Activated CD4-positive, alpha-beta T cell treated with anti-CD3 and anti-CD28 coated beads, Interleukin-2, amount 50 U/mL, for 24 hours (primary cell): ENCODE data around the gene CLN5.
"Not testable (repeated sequence)": the region's sequence is repeated elsewhere in the genome, so short reads cannot be mapped to it uniquely, and the experiment has no call there.

ENCODE experiments used
- DNase-seq, 2 donors: peaks; one replicate each; pipeline ENCODE4 v3.0.0-alpha.2; 2020; ENCODE audit warnings: low read depth in 1 of 2, low spot score in 1 of 2

CLN5 gene

GRCh38 chr13:76991796-76992547, at the start of gene CLN5:
TSS of gene CLN5 (plus strand) at chr13:76992081. CDS start at chr13:76992099, 18 bp downstream.
- DNase-seq: peak; percentile 78 to 92

DNA sequence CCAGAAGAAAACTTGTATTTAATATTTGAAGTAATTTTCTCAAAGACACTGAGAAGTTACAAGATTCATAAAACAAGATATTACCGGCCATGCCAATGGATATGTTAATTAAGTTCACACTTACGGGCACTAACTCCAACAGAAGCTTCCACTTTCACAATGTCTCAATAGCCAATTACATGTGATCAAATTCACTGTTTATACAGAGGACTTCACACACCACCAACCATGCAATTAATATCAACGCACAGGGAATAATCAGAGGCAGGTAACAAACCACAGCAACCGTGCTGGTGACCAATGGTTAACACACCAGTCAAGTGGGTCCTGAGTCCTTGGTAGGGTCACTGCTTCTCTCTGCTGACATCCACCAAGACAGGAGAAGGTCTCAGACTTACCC, 49.5 kb upstream of the CLN5 start:
- no peak for DNase-seq

GRCh38 chr13:76943646-76944045, 48.2 kb upstream of the CLN5 start:
- DNase-seq: no peak

DNA sequence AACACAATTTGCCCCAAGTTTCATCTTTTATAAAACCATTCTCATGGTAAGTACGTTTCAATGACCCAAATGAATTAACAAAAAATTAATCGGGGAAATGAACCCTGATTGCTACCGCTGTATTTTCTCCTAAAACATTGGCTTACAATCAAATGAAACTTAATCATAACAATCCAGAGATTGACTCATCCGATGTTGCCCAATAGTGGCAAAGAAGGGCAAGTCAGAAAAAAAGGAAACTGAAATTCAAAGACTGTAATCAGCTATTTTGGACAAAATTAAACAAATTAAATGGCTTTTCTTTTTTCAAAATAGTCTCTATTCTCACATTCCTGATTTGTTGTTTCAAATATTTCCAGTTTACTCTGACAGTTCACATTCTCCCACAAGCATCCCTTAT, 47.4 kb upstream of the CLN5 start:
- DNase-seq: no peak

DNA sequence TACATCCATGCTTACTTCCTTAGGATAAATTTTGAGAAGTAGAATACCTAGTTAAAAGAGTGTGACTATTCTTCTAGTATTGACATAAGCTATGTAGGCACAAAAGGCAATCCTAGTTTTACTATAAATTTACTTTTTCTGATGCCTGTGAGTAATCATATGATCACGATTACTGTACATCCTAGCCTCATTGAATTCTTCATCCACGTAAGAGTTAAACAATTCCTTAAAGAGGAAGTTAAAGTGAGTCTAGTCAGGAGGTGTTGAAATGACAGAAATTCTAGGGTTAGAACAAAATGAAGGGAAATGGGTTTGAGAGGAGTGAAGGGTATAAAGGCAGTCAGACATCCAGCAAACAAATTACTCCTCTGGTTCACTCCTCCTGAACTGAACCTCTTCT, 43.7 kb upstream of the CLN5 start, which contains the start of gene ACOD1:
Gene ACOD1, plus strand, starts transcription at position 363 of the 400 bp plus-strand sequence. CDS start 48 bp downstream, outside the sequence.
- no peak for DNase-seq

DNA sequence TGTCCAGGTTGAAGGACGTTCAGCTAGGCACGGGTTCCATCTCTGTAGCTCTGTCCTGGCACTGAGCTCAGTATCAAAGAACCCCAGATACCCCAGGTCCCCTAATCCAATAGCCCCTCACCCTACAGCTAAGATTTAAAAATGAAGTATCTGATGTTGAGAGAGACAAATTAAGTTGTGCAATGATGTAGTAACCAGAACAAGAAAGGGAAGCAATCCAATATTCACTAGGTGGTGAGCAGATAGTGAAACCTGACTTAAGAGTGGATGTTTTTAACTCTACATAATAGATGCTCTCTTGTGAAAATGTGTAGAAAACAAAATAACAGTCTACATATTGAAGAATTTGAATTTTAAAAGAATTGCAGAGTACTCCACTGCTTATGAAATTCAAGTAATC, 41.8 kb upstream of the CLN5 start:
- DNase-seq: no peak

- DNase-seq: no peak
These were observed 37.9 kb upstream of the CLN5 start for GRCh38 chr13:76953968-76954367.

DNA sequence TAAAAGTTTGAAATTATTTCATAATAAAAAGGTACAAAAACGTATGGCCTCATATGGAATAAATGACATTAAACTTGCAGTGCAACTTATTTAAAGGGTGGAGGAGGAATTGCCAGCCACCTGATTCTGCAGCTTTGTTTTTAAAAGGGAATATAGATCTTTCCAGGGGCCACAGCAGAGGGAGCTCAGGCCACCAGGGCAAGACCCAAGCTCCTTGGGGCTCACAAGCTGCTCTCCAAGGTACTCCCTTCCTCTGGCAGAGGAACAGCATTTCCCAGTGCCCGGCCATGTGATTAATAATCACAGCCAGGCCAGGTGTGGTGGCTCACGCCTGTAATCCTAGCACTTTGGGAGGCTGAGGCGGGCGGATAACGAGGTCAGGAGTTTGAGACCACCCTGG, 37.3 kb upstream of the CLN5 start:
- DNase-seq: no peak

DNA sequence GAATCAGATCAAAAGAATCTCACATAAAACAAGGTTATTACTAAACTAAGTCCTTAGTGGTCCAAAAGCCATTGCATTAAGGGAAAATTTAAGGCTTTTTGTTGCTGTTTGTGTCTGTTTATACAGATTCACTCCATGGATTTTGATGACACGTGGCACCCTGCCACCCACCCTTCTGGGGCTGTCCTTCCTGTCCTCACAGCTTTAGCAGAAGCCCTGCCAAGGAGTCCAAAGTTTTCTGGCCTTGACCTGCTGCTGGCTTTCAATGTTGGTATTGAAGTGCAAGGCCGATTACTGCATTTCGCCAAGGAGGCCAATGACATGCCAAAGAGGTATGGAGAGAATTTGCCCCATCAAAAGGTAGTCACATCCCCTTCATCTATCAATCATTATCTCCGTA, 36.7 kb upstream of the CLN5 start:
- DNase-seq: no peak

GRCh38 chr13:76955661-76956060, 36.2 kb upstream of the CLN5 start:
- DNase-seq: no peak

DNA sequence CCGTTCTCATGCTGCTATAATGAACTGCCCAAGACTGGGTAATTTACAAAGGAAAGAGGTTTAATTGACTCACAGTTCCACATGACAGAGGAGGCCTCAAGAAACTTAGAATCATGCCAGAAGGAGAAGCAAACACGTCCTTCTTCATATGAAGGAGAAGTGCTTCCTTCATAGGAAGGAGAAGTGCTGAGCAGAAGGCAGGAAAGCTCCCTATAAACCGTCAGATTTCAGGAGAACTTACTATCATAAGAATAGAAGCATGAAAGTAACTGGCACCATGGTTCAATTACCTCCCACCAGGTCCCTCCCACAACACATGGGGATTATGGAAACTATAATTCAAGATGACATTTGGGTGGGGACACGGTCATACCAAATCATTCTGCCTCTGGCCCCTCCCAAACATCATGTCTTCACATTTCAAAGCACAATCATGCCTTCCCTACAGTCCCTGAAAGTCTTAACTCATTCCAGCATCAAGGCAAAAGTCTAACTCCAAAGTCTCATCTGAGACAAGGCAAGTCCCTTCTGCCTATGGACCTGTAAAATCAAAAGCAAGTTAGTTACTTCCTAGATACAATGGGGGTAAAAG, 32.9 kb upstream of the CLN5 start:
- no peak for DNase-seq

- not testable (repeated sequence) for DNase-seq
These were observed 32.1 kb upstream of the CLN5 start for GRCh38 chr13:76959734-76960133.

DNA sequence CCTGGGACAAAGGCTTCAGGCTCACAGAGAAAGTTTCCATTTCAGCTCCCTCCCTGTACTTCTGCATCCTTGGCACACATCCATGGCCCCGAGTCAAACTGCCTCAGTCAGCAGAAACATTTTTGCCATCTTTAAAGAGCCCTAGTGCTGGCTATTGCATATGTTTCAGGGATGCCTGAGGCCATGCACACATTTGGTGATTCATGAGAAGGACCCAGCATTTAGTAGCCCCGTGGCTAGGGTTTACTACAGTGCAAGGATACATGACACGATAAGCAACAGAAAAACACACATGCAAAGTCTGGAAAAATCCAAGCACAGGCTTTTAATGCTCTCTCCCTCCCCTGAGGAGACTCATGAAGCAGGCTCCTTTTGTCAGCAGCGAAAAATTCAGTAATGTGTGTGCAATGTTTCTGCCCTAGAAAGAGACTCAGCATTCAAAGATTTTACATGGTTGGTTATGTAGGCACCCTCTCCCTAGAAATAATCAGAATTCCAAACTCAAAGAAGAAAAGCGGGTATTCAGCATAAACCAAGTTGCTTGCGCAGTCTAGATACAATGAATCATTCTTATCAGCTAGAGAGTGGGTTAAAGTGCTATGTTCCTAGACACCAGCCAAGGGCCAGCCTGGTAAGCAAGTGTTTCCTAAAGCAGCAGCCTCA, 26.0 kb upstream of the CLN5 start:
- DNase-seq: no peak

- no peak for DNase-seq
These were observed 24.9 kb upstream of the CLN5 start for GRCh38 chr13:76967031-76967430.

- no peak for DNase-seq
These were observed 23.8 kb upstream of the CLN5 start for GRCh38 chr13:76968041-76968440.

- no peak for DNase-seq
These were observed 22.2 kb upstream of the CLN5 start for GRCh38 chr13:76969488-76970365.

- DNase-seq: no peak
These were observed 20.7 kb upstream of the CLN5 start for GRCh38 chr13:76971215-76971614.

DNA sequence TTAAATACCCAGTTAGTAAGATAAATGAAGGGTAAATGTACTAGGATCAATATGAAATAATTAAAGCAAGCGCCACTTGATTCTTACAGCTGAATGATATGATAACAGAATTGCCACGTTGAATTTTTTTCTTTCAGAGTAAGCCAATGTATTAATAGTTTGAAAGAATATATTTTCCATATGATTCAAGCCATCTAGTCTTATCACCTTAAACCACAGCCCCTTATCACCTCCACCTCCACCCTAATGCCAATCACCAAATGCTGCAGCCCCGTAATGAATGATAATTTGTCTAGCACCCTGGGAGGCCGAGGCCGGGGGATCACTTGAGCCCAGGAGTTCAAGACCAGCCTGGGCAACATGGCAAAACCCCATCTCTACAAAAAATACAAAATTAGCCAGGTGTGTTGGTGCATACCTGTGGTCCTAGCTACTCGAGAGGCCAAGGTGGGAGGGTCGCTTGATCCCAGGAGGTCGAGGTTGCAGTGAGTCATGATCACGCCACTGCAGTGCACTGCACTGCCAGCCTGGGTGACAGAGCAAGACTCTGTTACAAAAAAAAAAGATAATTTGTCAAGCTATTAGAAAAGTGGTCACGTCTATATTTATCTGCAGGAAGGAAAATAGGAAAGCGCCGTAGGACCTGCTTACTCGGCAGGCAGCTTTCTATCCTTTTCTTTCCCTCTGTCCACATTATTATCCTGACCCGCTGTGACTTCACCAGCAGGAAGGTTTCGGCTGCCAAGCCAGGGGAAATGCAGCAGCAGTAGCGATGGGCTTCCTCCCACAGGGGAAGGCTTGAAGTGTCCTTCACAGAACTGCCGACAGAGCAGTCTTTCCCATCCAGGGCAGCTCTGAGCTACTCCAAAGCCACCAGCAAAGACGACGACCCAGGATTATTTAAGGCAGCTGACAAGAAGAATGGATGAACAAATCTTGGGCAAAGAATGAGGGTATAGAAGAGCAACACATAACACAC, 19.7 kb upstream of the CLN5 start:
- no peak for DNase-seq

- DNase-seq: no peak
These were observed 17.8 kb upstream of the CLN5 start for GRCh38 chr13:76973920-76974617.

DNA sequence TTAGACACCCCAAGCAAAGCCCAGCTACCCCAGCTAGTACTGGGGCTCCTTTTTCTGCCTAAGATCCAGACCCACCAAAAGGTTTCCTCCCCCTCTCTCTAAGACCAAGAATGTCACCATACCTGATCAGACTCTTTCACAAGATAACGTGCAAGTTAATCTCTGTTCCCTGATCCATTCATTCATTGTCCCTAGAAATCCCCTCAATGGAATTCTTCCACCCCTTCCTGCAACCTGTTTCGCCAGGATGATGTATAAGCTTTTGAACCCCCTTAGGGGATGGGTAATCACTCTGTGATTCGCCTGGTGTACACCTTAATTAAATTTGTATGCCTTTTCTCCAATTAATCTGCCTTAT, 17.3 kb upstream of the CLN5 start:
- no peak for DNase-seq
